ENCODE results near the gene PML. TPM values are rescaled to one million over a fixed set of nuclear protein-coding genes. Genes with fewer than 3 reads are reported as not detected.

The PML gene
- total and polyA plus RNA-seq, 9 of the 15 experiments (the other 6 are each of a cell fraction or from before 2014, with no cell fraction given): 5.0 to 50.7 (median 10.1) TPM

DNA sequence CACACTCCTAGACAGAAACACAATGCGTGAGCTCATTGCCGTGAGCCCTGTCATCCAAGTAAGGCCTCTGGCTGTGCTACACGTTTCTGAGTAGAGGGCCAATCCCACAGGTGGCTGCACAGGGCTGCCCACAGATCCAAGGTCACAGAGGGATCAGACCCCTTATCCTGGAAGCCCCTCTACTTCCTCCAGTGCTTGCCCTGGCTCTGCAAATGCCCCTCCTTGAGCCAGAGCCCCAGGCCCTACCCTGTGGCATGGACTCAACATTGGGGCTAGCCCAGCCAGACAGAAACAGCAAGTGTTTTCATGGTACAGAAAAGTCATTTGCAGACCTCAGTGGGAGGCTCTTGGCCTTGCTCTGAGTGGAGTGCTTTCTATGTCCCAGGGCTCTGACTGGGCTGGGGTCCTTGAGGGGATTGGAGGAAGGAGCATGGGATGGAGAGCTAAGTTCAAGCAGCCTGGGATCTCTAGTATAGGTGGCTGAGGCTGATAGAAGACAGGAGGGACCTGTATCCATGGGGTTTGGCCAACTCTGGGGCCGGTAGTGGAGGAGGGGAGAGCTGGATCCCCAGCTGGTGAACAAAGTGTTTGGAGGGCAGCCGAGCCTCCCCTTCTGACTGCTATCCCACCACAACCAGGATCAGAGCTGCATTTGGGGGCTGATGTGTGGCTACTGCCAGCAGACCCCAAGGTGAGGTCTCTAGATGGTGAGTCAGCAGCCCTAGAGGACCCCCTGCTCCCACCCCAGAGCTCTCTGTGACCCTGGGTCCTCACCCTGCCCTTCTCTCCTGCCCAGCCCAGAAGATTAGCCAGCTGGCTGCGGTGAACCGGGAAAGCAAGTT lies 49.1 kb downstream of the PML start:
- Histone ChIP-seq H3K9me3 (replicated peaks; ENCODE audit: control insufficient read depth, insufficient read depth, low read depth, low read length) (no peaks in the 10 kb centered on the region), H3K79me2 (ENCODE audit: control insufficient read depth, insufficient read depth, low read length) (no peaks in the 10 kb centered on the region), H3K36me3 (ENCODE audit: control insufficient read depth, insufficient read depth, low read length) (no peaks in the 10 kb centered on the region), H3K9ac (ENCODE audit: insufficient read depth in 1 of 2, low read depth in 2 of 2, low read length in 2 of 2) (no peak overlapping the region), H2AFZ (ENCODE audit: low read depth, low read length) (no peak overlapping the region), H3K4me2 (ENCODE audit: insufficient read depth, low read length) (no peak overlapping the region), H3K27ac (ENCODE audit: extremely low read depth, low read depth, low read length) (no peak overlapping the region), H3K9me1 (ENCODE audit: control insufficient read depth, insufficient read depth, low read length) (no peaks in the 10 kb centered on the region), H3K4me3 (no peak overlapping the region), H3K27me3 (ENCODE audit: control insufficient read depth in 2 of 2, insufficient read depth in 2 of 2, low read length in 2 of 2) (peaks cover 0 to 29% of the 10 kb centered on the region in 2 experiments; a peak in 3 of 5 replicates), H3K4me1 (replicated peaks in 1 of 2; ENCODE audit: control insufficient read depth in 2 of 2, insufficient read depth in 2 of 2, low read length in 2 of 2) (peaks cover 0 to 13% of the 10 kb centered on the region in 2 experiments; a peak in 3 of 5 replicates), H4K20me1 (replicated peaks; ENCODE audit: control insufficient read depth, insufficient read depth, low read length) (peaks cover 29% of the 10 kb centered on the region)
- 20% methylated on average over 5 of the region's 7 CpGs for WGBS (ENCODE audit: insufficient coverage, low coverage, missing lambda C conversion rate)
- no TSS peak for BruUV-seq (replicated peaks)
- ATAC-seq (no peak), FAIRE-seq (no peak), DNase-seq (ENCODE audit: extremely low read depth in 1 of 4, low spot score in 3 of 4) (peak in 1 of 4 experiments; percentile 8)
- POLR2A ChIA-PET: interaction anchor here (1.2 kb wide), 1 partner anchor 10 kb away, joined by 4 read pairs; no protein-coding TSS in a partner anchor
- intact Hi-C loops (cut with micrococcal nuclease): no loop called here
- in situ Hi-C loops (cut with MboI): no loop called here
- CTCF ChIA-PET (ENCODE audit: low intra/inter-chr PET ratio): no interaction called here
- TF ChIP-seq U2AF2 (optimal IDR thresholded peaks at IDR 0.05; ENCODE audit: low read depth, low read length) (no peak), SNAPC5 (CRISPR knock-in tag; IDR thresholded peaks at IDR 0.05) (no peak), CBX8 (IDR thresholded peaks at IDR 0.05; ENCODE audit: borderline replicate concordance, extremely low read depth, low read depth, low read length, poor library complexity, severe bottlenecking) (no peak), CHAMP1 (IDR thresholded peaks at IDR 0.05) (no peak), SREBF1 (IDR thresholded peaks at IDR 0.05; ENCODE audit: borderline replicate concordance, low read depth, low read length) (no peak)
- TF ChIP-seq, protein P1, sequence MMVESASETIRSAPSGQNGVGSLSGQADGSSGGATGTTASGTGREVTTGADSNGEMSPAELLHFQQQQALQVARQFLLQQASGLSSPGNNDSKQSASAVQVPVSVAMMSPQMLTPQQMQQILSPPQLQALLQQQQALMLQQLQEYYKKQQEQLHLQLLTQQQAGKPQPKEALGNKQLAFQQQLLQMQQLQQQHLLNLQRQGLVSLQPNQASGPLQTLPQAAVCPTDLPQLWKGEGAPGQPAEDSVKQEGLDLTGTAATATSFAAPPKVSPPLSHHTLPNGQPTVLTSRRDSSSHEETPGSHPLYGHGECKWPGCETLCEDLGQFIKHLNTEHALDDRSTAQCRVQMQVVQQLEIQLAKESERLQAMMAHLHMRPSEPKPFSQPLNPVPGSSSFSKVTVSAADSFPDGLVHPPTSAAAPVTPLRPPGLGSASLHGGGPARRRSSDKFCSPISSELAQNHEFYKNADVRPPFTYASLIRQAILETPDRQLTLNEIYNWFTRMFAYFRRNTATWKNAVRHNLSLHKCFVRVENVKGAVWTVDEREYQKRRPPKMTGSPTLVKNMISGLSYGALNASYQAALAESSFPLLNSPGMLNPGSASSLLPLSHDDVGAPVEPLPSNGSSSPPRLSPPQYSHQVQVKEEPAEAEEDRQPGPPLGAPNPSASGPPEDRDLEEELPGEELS (CRISPR knock-in tag; IDR thresholded peaks at IDR 0.05; ENCODE audit: borderline replicate concordance): no peak
- TF ChIP-seq, protein P2, sequence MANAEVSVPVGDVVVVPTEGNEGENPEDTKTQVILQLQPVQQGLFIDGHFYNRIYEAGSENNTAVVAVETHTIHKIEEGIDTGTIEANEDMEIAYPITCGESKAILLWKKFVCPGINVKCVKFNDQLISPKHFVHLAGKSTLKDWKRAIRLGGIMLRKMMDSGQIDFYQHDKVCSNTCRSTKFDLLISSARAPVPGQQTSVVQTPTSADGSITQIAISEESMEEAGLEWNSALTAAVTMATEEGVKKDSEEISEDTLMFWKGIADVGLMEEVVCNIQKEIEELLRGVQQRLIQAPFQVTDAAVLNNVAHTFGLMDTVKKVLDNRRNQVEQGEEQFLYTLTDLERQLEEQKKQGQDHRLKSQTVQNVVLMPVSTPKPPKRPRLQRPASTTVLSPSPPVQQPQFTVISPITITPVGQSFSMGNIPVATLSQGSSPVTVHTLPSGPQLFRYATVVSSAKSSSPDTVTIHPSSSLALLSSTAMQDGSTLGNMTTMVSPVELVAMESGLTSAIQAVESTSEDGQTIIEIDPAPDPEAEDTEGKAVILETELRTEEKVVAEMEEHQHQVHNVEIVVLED (CRISPR knock-in tag; IDR thresholded peaks at IDR 0.05): no peak
- TF ChIP-seq, protein P3, sequence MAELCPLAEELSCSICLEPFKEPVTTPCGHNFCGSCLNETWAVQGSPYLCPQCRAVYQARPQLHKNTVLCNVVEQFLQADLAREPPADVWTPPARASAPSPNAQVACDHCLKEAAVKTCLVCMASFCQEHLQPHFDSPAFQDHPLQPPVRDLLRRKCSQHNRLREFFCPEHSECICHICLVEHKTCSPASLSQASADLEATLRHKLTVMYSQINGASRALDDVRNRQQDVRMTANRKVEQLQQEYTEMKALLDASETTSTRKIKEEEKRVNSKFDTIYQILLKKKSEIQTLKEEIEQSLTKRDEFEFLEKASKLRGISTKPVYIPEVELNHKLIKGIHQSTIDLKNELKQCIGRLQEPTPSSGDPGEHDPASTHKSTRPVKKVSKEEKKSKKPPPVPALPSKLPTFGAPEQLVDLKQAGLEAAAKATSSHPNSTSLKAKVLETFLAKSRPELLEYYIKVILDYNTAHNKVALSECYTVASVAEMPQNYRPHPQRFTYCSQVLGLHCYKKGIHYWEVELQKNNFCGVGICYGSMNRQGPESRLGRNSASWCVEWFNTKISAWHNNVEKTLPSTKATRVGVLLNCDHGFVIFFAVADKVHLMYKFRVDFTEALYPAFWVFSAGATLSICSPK (IDR thresholded peaks at IDR 0.05; ENCODE audit: borderline replicate concordance): no peak

All from K562 (cell line).